ENCODE data around the gene HEPH.

HEPH gene

DNA sequence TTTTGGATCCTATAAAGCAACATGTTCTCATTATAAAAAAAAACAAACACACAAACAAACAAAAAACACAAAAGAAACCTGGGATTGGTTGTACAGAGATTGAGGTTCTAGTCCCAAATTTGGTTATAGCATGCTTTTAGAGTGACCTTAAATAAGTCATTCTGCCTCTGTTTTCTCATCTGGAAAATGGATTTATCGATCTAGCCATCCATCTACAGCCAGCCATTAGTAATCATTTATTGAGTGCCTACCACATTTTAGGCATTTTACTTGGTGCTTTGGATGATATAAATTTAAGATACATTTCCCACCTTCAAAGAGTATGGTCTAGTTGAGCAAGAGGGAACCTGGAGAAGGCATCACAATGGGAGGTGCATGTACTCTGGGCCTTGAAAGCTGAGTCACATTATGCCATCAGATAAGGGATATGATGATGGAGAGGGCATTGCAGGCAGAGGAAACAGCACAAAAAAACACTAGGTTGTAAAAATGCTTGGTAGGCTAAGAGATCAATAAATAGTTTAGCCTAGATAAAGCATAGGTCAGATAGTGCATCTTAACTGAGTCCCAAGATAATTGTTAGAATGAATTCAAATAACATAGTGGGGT, 91.4 kb downstream of the HEPH start:
- no peak for DNase-seq (ENCODE audit: insufficient read length)
- TF ChIP-seq TAF1 (IDR thresholded peaks at IDR 0.05; ENCODE audit: borderline replicate concordance, low read depth, low read length) (no peak), POLR2A (IDR thresholded peaks at IDR 0.05; ENCODE audit: low read depth, low read length) (no peak), POLR2AphosphoS5 (IDR thresholded peaks at IDR 0.05; ENCODE audit: low read depth, low read length) (no peak)
- FAIRE-seq, result no peak

DNA sequence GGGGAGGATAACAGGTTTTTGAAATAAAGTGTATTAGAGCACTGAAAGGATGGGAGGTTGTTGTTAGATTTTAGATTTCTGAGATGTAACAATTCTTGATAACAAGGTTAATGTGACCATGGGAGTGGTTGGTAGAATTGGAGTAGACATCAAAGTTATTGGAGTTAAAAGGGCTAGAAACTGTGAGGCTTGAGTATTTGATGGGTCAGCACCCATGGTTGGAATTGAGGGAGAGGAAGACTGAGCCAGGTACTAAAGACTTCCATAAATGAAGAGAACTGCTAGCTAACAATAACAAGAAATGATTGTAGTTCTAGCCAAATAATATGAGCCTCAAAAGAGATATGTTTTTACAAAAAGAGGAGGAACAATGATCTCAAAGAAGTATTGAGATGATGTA, 98.8 kb downstream of the HEPH start:
- TF ChIP-seq POLR2A (IDR thresholded peaks at IDR 0.05; ENCODE audit: low read depth, low read length), result no peak
- TF ChIP-seq TAF1 (IDR thresholded peaks at IDR 0.05; ENCODE audit: borderline replicate concordance, low read depth, low read length), result no peak
- no peak for TF ChIP-seq POLR2AphosphoS5 (IDR thresholded peaks at IDR 0.05; ENCODE audit: low read depth, low read length)
- FAIRE-seq, result no peak
- no peak for DNase-seq (ENCODE audit: insufficient read length)
